Esophagus muscularis mucosa (tissue), 4 donors: Measurements from ENCODE around the gene APLN.

Experiments used
- EP300 ChIP-seq: sonication (generic); formaldehyde crosslinking; IDR thresholded peaks from one replicate; pipeline ENCODE4 v1.6.1; 2017; ENCODE audit warnings: antibody characterized with exemption
- POLR2AphosphoS5 ChIP-seq, 2 donors: sonication (generic); formaldehyde crosslinking; IDR thresholded peaks; one replicate each; pipeline ENCODE4 v1.6.1; 2017; ENCODE audit warnings: antibody characterized with exemption in 2 of 2
- TF ChIP-seq, protein P1 (sequence below), 3 experiments: fragments of 200-600 bp in 2 of 3; fragments of 450-650 bp in 1 of 3; sonication (generic) in 2 of 3; IDR thresholded peaks; one replicate each; pipeline ENCODE4 v1.5.1; 2017 to 2019; ENCODE audit warnings: antibody characterized with exemption in 3 of 3, mild to moderate bottlenecking in 2 of 3, moderate library complexity in 1 of 3

DNA sequence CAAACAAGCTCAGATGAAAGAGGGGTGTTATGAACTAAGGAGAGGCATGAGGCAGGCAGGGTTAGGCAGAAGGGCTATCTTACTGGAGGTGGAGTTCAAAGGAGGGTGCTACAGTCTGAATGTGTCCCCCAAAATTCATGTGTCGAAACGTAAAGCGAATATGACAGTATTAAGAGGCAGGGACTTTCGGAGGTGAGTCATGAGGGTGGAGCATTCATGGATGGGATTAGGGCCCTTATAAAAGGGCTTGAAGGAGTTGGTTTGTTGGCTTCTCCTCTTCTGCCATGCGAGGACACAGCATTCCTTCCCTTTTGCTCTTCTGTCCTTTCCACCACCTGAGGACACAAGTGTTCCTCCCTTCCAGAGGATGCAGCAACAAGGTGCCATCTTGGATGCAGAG lies 22.9 kb downstream of the APLN start:
- no peak for TF ChIP-seq POLR2AphosphoS5 (IDR thresholded peaks at IDR 0.05)
- TF ChIP-seq, protein P1, sequence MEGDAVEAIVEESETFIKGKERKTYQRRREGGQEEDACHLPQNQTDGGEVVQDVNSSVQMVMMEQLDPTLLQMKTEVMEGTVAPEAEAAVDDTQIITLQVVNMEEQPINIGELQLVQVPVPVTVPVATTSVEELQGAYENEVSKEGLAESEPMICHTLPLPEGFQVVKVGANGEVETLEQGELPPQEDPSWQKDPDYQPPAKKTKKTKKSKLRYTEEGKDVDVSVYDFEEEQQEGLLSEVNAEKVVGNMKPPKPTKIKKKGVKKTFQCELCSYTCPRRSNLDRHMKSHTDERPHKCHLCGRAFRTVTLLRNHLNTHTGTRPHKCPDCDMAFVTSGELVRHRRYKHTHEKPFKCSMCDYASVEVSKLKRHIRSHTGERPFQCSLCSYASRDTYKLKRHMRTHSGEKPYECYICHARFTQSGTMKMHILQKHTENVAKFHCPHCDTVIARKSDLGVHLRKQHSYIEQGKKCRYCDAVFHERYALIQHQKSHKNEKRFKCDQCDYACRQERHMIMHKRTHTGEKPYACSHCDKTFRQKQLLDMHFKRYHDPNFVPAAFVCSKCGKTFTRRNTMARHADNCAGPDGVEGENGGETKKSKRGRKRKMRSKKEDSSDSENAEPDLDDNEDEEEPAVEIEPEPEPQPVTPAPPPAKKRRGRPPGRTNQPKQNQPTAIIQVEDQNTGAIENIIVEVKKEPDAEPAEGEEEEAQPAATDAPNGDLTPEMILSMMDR (IDR thresholded peaks at IDR 0.05) = no peak
- TF ChIP-seq EP300 = no peak
